Measurements from ENCODE around the gene SEPTIN5. TPM values are rescaled to one million over a fixed set of nuclear protein-coding genes. Genes with fewer than 3 reads are reported as not detected.

SEPTIN5 gene
- total RNA-seq, 1 experiment from 2014 or later, result 22.4 TPM

DNA sequence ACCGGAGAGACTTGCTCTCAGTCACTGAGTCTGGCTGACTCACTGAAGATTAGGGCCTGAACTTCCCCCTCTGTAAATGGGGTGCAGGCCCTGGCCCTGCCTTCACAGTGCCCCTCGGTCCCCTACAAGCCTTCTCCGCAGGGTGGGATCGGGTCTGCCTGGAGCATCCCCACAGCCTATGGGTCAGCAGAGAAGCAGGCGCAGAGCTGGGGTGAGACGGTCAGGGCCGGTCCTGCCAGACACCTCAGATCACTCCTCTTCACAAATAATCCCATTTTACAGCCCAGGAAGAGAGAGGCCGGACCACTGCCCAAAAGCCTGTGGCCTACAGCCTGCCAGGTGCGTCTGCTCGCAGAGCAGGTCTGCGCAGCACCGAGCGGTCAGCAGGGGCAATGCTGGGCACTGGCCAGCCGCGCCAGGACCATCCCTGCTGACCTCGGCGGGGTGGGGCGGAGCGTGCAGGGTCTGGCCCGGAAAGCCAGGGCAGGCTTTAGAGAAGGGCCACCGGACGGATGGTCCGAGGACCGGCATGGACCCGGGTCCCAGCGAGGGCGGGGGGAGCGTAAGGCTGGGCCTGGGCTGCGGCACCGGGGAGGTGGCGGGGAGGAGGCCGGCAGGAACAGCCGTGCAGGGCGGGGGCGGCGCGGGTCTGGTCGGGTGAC, 522 bp upstream of the SEPTIN5 start:
- Mint-ChIP-seq H3K4me3 (peak overlapping the region; percentile 68), H3K4me1 (peaks cover 15% of the 10 kb centered on the region), H3K27ac (no peak overlapping the region), H3K9me3 (no peaks in the 10 kb centered on the region), H3K27me3 (ENCODE audit: low read depth) (peaks cover 49% of the 10 kb centered on the region), H3K36me3 (no peaks in the 10 kb centered on the region)
- DNase-seq (ENCODE audit: low spot score) (peak; percentile 52), ATAC-seq (peak; percentile 38; the same call in 1 of the 2 replicates)
- ChIA-PET POLR2A (no interaction called here), CTCF (interaction anchor here (1.3 to 3.8 kb wide), 2 partner anchors 9 to 34 kb away, joined by 5 to 35 read pairs; no protein-coding TSS in a partner anchor)
- TF ChIP-seq, protein P1, sequence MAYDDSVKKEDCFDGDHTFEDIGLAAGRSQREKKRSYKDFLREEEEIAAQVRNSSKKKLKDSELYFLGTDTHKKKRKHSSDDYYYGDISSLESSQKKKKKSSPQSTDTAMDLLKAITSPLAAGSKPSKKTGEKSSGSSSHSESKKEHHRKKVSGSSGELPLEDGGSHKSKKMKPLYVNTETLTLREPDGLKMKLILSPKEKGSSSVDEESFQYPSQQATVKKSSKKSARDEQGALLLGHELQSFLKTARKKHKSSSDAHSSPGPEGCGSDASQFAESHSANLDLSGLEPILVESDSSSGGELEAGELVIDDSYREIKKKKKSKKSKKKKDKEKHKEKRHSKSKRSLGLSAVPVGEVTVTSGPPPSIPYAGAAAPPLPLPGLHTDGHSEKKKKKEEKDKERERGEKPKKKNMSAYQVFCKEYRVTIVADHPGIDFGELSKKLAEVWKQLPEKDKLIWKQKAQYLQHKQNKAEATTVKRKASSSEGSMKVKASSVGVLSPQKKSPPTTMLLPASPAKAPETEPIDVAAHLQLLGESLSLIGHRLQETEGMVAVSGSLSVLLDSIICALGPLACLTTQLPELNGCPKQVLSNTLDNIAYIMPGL (CRISPR knock-in tag; IDR thresholded peaks at IDR 0.05), result peak; percentile 53; the same call in 1 of the 2 replicates
- TF ChIP-seq GTF2I (CRISPR knock-in tag; conservative IDR thresholded peaks at IDR 0.05) (peak; percentile 72; the same call in 1 of the 2 replicates), SOX15 (CRISPR knock-in tag; IDR thresholded peaks at IDR 0.05) (no peak)

DNA sequence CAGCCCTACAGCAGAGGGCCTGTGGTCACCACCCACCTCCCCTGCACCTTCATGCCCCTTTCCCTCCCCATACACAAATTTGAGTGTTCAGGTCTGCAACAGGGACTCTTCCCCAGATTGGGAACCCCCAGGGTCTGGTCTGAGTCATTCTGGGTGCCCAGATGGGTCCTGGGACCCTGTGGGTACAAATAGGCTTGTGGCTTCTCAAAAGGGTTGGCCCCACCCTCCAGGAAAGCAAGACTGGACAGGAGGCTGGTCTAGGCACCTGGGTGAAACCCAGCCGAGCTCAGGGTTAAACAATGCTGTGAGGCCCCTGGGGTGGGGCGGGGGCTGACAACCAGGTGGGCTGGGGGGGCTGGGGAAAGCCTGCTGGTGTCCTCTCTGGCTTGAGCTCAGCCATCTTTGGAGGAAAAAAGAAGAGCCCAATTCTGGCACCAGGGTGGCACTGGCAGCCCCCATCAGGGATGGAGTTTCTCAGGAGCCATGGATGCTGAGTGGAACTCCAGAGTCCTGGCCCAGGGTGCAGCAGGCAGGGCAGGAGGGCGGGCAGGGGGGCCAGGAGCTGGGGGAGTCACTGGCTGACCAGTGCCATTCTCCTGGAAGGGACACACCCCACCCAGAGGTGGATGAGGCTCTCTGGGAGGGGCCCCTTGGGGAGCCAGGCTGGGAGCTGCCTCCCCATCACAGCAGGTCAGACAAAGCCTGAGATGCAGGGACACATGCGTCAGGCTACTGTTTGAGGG, 1.1 kb downstream of the SEPTIN5 start:
- H3K9me3 Mint-ChIP-seq, result no peaks in the 10 kb centered on the region
- ATAC-seq, result no peak
- ChIA-PET CTCF (interaction anchor here (0.6 to 3.8 kb wide), 8 partner anchors 9 to 195 kb away, joined by 3 to 63 read pairs (median 12); partner anchors contain the start of gene GP1BB), POLR2A (no interaction called here)
- peak overlapping the region; percentile 54 for H3K4me3 Mint-ChIP-seq
- H3K27me3 Mint-ChIP-seq (ENCODE audit: low read depth), result peaks cover 63% of the 10 kb centered on the region
- peaks cover 4% of the 10 kb centered on the region for H3K36me3 Mint-ChIP-seq
- peaks cover 16% of the 10 kb centered on the region for H3K4me1 Mint-ChIP-seq
- TF ChIP-seq, protein P2, sequence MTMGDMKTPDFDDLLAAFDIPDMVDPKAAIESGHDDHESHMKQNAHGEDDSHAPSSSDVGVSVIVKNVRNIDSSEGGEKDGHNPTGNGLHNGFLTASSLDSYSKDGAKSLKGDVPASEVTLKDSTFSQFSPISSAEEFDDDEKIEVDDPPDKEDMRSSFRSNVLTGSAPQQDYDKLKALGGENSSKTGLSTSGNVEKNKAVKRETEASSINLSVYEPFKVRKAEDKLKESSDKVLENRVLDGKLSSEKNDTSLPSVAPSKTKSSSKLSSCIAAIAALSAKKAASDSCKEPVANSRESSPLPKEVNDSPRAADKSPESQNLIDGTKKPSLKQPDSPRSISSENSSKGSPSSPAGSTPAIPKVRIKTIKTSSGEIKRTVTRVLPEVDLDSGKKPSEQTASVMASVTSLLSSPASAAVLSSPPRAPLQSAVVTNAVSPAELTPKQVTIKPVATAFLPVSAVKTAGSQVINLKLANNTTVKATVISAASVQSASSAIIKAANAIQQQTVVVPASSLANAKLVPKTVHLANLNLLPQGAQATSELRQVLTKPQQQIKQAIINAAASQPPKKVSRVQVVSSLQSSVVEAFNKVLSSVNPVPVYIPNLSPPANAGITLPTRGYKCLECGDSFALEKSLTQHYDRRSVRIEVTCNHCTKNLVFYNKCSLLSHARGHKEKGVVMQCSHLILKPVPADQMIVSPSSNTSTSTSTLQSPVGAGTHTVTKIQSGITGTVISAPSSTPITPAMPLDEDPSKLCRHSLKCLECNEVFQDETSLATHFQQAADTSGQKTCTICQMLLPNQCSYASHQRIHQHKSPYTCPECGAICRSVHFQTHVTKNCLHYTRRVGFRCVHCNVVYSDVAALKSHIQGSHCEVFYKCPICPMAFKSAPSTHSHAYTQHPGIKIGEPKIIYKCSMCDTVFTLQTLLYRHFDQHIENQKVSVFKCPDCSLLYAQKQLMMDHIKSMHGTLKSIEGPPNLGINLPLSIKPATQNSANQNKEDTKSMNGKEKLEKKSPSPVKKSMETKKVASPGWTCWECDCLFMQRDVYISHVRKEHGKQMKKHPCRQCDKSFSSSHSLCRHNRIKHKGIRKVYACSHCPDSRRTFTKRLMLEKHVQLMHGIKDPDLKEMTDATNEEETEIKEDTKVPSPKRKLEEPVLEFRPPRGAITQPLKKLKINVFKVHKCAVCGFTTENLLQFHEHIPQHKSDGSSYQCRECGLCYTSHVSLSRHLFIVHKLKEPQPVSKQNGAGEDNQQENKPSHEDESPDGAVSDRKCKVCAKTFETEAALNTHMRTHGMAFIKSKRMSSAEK (CRISPR knock-in tag; IDR thresholded peaks at IDR 0.05; ENCODE audit: borderline replicate concordance), result no peak
- TF ChIP-seq SOX15 (CRISPR knock-in tag; IDR thresholded peaks at IDR 0.05) (no peak), ATF1 (CRISPR knock-in tag; IDR thresholded peaks at IDR 0.05) (no peak), NFE2L1 (CRISPR knock-in tag; IDR thresholded peaks at IDR 0.05) (no peak), ZNF671 (CRISPR knock-in tag; IDR thresholded peaks at IDR 0.05) (no peak)
- TF ChIP-seq, protein P1 (CRISPR knock-in tag; IDR thresholded peaks at IDR 0.05), result no peak
- TF ChIP-seq, protein P3, sequence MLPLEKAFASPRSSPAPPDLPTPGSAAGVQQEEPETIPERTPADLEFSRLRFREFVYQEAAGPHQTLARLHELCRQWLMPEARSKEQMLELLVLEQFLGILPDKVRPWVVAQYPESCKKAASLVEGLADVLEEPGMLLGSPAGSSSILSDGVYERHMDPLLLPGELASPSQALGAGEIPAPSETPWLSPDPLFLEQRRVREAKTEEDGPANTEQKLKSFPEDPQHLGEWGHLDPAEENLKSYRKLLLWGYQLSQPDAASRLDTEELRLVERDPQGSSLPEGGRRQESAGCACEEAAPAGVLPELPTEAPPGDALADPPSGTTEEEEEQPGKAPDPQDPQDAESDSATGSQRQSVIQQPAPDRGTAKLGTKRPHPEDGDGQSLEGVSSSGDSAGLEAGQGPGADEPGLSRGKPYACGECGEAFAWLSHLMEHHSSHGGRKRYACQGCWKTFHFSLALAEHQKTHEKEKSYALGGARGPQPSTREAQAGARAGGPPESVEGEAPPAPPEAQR (CRISPR knock-in tag; IDR thresholded peaks at IDR 0.05), result no peak
- H3K27ac Mint-ChIP-seq, result no peak overlapping the region
- DNase-seq (ENCODE audit: low spot score), result no peak

Measured in WTC11 (cell line).